HG02973 (cell line): ENCODE measurements around the gene SLF1.

Source experiments
- ATAC-seq: cut with Tn5 transposase; IDR thresholded peaks from one replicate; pipeline ENCODE4 v1.9.1; 2021; ENCODE audit warnings: moderate library complexity; ENCODE audit not compliant: unreplicated experiment

SLF1 gene

DNA sequence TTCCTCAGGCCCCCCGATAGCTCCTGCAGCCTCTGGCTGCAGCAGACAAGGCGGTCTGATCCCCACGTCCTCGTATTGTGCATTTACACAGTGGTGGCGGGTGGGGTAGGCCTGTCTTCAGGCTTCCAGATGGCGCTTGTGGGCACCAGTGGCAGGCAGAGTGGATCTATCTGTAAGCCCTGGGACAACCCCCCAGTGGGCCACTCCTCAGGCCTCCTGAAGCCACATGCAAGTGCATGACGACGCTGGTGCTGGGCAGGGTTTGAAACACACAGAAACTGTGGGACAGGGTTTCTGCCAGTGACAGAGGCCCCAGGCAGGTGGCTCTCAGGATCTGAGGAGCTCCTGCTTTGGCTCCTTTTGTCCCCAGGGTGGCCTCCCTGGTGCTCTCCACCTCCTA lies 42.0 kb downstream of the SLF1 start:
- ATAC-seq: no peak

DNA sequence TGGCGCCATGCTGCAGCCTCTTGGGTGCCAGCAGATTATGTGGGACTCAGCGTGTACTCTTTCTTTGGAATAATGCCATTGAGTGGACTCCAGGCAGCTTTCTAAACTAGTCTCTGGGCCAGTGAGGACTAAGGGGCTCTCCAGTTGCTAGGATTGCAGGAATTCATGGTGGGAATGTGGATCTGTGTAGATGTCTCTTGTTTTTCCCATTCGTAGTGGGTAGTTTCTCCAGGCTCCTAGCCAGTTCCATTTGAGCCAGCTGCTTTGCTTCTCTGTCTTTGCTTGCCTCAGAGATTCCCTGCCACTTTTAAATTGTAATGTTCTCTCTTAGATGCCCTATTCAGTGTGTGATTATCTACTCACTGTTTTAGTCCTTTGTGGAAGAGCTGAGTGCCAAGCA lies 42.6 kb downstream of the SLF1 start:
- no peak for ATAC-seq

GRCh38 chr5:94667937-94668336 lies 49.5 kb downstream of the SLF1 start:
- ATAC-seq: no peak

GRCh38 chr5:94670726-94671125 lies 52.3 kb downstream of the SLF1 start:
- ATAC-seq: no peak

DNA sequence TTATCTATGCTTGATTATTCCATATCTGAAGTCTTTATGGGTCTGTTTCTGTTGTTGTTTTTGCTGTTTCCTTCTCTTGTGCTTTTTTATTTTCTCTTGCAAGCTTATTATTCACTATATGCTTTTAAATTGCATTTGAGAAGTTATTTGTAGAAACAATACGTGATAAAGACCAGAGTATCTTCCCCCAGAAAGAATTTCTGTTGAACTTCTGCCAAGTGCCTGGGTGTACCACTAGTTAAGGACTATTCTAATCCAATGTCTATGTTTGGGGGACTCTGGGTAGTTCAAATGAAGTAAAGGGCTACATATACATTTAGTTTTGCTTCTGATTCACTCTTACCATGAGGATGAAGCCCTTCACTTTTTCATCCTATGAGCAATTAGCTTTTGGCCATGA lies 54.3 kb downstream of the SLF1 start:
- no peak for ATAC-seq

GRCh38 chr5:94674490-94675382 lies 56.3 kb downstream of the SLF1 start:
- ATAC-seq: no peak

DNA sequence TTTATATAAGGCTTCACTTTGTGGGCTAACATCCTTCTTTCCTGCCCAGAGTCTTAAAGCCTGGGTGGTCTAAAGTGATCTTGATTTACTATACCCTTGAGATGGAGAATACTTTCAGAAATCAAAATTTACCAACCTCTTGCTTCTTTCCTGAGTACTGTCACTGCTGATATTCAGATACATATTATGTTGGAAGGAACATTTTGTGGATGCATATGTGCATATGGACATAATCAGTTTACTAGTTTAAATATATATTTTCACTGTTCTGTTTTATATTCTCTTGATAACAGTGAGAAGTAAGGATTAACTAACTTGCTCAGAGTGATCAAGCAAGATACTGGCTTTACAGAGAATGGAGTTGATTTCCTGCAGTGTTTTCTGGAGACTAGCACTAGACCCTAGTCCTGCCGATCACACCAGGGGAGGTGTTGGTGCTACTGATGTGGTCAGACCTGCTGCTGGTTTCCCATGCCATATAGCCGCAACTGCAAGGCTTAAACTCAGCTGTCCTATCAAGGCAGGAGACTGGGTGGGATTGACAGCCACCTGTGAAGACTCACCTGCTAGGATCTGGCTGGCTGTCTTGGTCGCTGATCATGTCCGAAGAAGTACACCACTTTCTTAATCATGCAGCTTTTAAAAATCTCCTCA lies 57.6 kb downstream of the SLF1 start:
- ATAC-seq: no peak

- no peak for ATAC-seq
Measured at GRCh38 chr5:94682814-94683520, 64.5 kb downstream of the SLF1 start.

- no peak for ATAC-seq
Measured at GRCh38 chr5:94689908-94690307, 71.4 kb downstream of the SLF1 start.

- ATAC-seq: no peak
Measured at GRCh38 chr5:94690778-94691177, 72.3 kb downstream of the SLF1 start.

GRCh38 chr5:94691291-94691690 lies 72.8 kb downstream of the SLF1 start:
- no peak for ATAC-seq

DNA sequence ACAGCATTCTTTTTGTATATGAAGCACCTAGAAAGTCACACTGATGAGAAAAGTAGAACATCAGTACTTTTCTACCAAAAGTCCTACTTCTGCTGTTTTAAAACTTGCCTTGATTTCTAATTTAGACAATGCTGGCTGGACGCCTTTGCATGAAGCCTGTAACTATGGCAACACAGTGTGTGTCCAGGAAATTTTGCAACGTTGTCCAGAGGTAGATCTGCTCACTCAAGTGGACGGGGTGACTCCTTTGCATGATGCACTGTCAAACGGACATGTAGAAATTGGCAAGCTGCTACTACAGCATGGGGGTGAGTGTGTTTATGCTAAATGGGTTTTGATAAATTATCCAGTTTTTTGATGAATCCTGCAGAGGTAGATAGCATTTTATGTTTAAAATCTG lies 73.5 kb downstream of the SLF1 start:
- ATAC-seq: no peak

DNA sequence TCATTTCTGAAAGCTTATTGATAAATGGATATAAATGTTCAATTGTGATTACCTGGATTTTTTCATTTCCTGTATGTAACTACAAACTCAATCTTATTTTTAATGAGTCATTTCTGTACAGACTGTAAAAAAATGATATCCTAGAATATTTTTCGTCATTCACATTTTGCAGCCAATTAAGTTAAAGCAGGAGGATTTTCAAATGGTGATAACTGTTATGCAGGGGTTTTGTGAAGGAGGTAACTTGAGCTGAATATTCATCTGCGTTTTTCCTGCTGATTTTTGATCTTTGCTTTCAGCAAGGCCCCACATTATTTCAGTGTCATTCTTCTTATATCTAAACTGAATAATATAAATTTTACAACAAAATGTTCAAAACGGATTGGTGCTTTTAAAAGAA lies 74.1 kb downstream of the SLF1 start:
- ATAC-seq: no peak

- ATAC-seq: peak; percentile 78
Measured at GRCh38 chr5:94693043-94693822, 74.8 kb downstream of the SLF1 start.

- no peak for ATAC-seq
Measured at GRCh38 chr5:94693845-94694370, 75.4 kb downstream of the SLF1 start.

GRCh38 chr5:94694671-94695070 lies 76.2 kb downstream of the SLF1 start:
- no peak for ATAC-seq

DNA sequence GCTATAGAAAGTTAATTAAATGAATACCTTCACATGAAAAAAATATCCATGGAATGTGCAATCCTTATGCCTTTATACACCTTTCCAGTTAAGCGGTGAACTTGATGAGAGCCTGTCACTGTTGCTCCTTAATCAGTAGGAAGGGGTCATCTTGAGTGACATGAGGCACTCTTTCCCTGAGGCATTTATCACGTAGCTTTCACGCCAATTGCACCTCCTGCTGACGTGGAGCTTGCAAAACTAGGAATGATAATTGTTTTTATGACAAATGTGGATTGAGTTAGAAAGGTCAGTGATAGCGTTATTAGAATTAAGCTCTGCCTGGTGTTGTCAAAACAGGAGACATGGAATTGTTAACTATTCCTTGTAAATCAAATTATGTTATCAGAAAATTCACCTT lies 79.7 kb downstream of the SLF1 start:
- ATAC-seq: no peak

GRCh38 chr5:94699562-94699961 lies 81.1 kb downstream of the SLF1 start:
- no peak for ATAC-seq

- ATAC-seq: peak; percentile 70
Measured at GRCh38 chr5:94700592-94700991, 82.1 kb downstream of the SLF1 start.

GRCh38 chr5:94702729-94703128 lies 84.3 kb downstream of the SLF1 start:
- peak; percentile 74 for ATAC-seq

GRCh38 chr5:94705427-94705826 lies 87.0 kb downstream of the SLF1 start:
- ATAC-seq: no peak
